Measurements from ENCODE around the gene CROT.

- no peak for TF ChIP-seq CTCF (IDR thresholded peaks at IDR 0.05)
- no peak for TF ChIP-seq POLR2A (IDR thresholded peaks at IDR 0.05)
These were observed 90.1 kb downstream of the CROT start for GRCh38 chr7:87435546-87435945.

All from ovary (tissue), 3 donors.